Naive thymus-derived CD4-positive, alpha-beta T cell (primary cell): ENCODE results near the gene XYLT1. TPM values are rescaled to one million over a fixed set of nuclear protein-coding genes. Genes with fewer than 3 reads are reported as not detected.

Experiments
- ATAC-seq: fragments of 150-1000 bp; cut with Tn5 transposase; 2 replicates; pipeline ENCODE4 v1.10.0; 2021; ENCODE audit warnings: mild to moderate bottlenecking, moderate library complexity
- CTCF ChIA-PET: fragments of 350-600 bp; sonication (Branson Sonifier 250); formaldehyde crosslinking; loops from one replicate; lab custom pipeline; 2021; ENCODE audit warnings: antibody characterized with exemption; lab: Charles Lee
- POLR2A ChIA-PET: fragments of 350-600 bp; sonication (Branson Sonifier 250); formaldehyde crosslinking; loops from one replicate; lab custom pipeline; 2021; ENCODE audit warnings: antibody characterized with exemption, inconsistent platforms; lab: Charles Lee
- DNase-seq, 9 donors: peaks; one replicate each; pipeline versions ENCODE4 v3.0.0 to v3.0.0-alpha.2; 2020 to 2022; ENCODE audit warnings: mixed read lengths in 1 of 9
- H3K27ac ChIP-seq: one replicate; pipeline ENCODE4 v1.7.0; 2013; ENCODE audit warnings: mild to moderate bottlenecking, low read depth, low read length, moderate library complexity
- H3K27me3 ChIP-seq, 2 donors: one replicate each; pipeline ENCODE4 v1.7.0; 2013; ENCODE audit warnings: low read length in 2 of 2, mild to moderate bottlenecking in 2 of 2, moderate library complexity in 2 of 2; ENCODE audit not compliant: control insufficient read depth in 2 of 2, insufficient read depth in 2 of 2
- H3K36me3 ChIP-seq, 3 experiments: 1 replicate in 2 of 3; 2 replicates in 1 of 3; pipeline ENCODE4 v1.7.0; 2013; ENCODE audit warnings: low read length in 3 of 3, mild to moderate bottlenecking in 3 of 3, moderate library complexity in 1 of 3; ENCODE audit not compliant: insufficient read depth in 3 of 3, control insufficient read depth in 2 of 3
- H3K4me1 ChIP-seq, 2 donors: one replicate each; pipeline ENCODE4 v1.7.0; 2013; ENCODE audit warnings: low read length in 2 of 2, mild to moderate bottlenecking in 2 of 2, moderate library complexity in 1 of 2; ENCODE audit not compliant: control insufficient read depth in 2 of 2, insufficient read depth in 2 of 2
- H3K4me3 ChIP-seq: 2 replicates; pipeline ENCODE4 v1.7.0; 2013; ENCODE audit warnings: mild to moderate bottlenecking, low read length
- H3K9me3 ChIP-seq, 3 experiments: 1 replicate in 2 of 3; 2 replicates in 1 of 3; pipeline ENCODE4 v1.7.0; 2013; ENCODE audit warnings: low read length in 3 of 3; ENCODE audit not compliant: control insufficient read depth in 2 of 3
- H3K27ac Mint-ChIP-seq, 9 donors: one replicate each; pipeline ENCODE4 v1.8.0; 2020 to 2022; ENCODE audit warnings: mixed read lengths in 9 of 9, mild to moderate bottlenecking in 8 of 9, moderate library complexity in 5 of 9, inconsistent platforms in 2 of 9
- H3K27me3 Mint-ChIP-seq, 5 donors: one replicate each; pipeline ENCODE4 v1.8.0; 2021 to 2022; ENCODE audit warnings: mixed read lengths in 5 of 5, mild to moderate bottlenecking in 1 of 5
- H3K36me3 Mint-ChIP-seq, 5 donors: one replicate each; pipeline ENCODE4 v1.8.0; 2020 to 2022; ENCODE audit warnings: mixed read lengths in 5 of 5, mild to moderate bottlenecking in 3 of 5, inconsistent platforms in 1 of 5
- H3K4me1 Mint-ChIP-seq, 7 donors: one replicate each; pipeline ENCODE4 v1.8.0; 2020 to 2022; ENCODE audit warnings: mixed read lengths in 7 of 7, mild to moderate bottlenecking in 3 of 7, inconsistent platforms in 1 of 7
- H3K4me3 Mint-ChIP-seq, 10 donors: one replicate each; pipeline ENCODE4 v1.8.0; 2020 to 2022; ENCODE audit warnings: mild to moderate bottlenecking in 10 of 10, mixed read lengths in 10 of 10, moderate library complexity in 6 of 10, inconsistent platforms in 2 of 10
- H3K9me3 Mint-ChIP-seq, 11 donors: one replicate each; pipeline ENCODE4 v1.8.0; 2020 to 2022; ENCODE audit warnings: mixed read lengths in 11 of 11, mild to moderate bottlenecking in 4 of 11, inconsistent platforms in 1 of 11, moderate library complexity in 1 of 11
- intact Hi-C, 2 donors: fragments of 100-400 bp; cut with micrococcal nuclease; formaldehyde crosslinking; loops; one replicate each; pipeline ENCODE4 v1.15.1; 2023
- polyA plus RNA-seq, 2 donors: library from polyadenylated mRNA; unstranded; fragments of 300-500 nt; fragmentation: Illumina TruSeq; gene quantifications; one replicate each; pipeline ENCODE4 v1.2.3, GENCODE V29; 2021
- total RNA-seq, 6 experiments: library from RNA in 5 of 6; stranded (reverse) in 5 of 6; gene quantifications; 1 replicate in 5 of 6; 2 replicates in 1 of 6; pipeline ENCODE4 v1.2.3 and lab custom pipeline; 2021 to 2026

XYLT1 gene
- total and polyA plus RNA-seq, 7 experiments from 2014 or later, result 1.9 to 50.4 (median 37.9) TPM

DNA sequence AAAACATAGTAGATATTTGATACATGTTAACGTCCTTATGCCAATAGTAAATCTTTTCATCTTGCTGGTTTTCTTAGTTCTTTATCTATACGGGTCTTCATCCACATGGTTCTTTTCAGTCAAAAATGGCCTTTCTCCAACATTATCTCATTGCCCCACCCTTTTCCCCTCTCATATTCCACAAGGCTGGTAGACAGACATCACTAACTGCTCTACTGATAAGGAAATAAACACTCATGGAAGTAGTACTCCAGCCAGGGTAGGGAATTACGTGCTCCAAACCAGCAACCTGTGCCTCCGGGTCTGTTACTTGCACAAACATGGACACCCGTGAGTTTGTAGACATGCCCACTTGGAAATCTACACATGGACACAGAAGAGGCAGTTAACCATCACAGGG is 141.4 kb downstream of the XYLT1 start:
- H3K9me3 Mint-ChIP-seq, result no peaks in the 10 kb centered on the region
- H3K36me3 Mint-ChIP-seq, result peaks cover 0 to 19% (median 0%) of the 10 kb centered on the region in 5 donors
- Histone ChIP-seq H3K4me3 (no peak overlapping the region), H3K27ac (no peak overlapping the region), H3K9me3 (no peaks in the 10 kb centered on the region), H3K36me3 (no peaks in the 10 kb centered on the region), H3K4me1 (no peaks in the 10 kb centered on the region), H3K27me3 (no peaks in the 10 kb centered on the region)
- ChIA-PET POLR2A (interaction anchor here (1.0 kb wide), 1 partner anchor 40 kb away, joined by 3 read pairs; no protein-coding TSS in a partner anchor), CTCF (interaction anchor here (0.5 kb wide), 1 partner anchor 39 kb away, joined by 3 read pairs; no protein-coding TSS in a partner anchor)
- H3K4me1 Mint-ChIP-seq, result peaks cover 9 to 32% (median 28%) of the 10 kb centered on the region in 7 donors
- H3K27ac Mint-ChIP-seq, result no peak overlapping the region
- ATAC-seq (no peak), DNase-seq (no peak)
- intact Hi-C loops, result no loop called here
- H3K4me3 Mint-ChIP-seq, result no peak overlapping the region
- no peaks in the 10 kb centered on the region for H3K27me3 Mint-ChIP-seq

DNA sequence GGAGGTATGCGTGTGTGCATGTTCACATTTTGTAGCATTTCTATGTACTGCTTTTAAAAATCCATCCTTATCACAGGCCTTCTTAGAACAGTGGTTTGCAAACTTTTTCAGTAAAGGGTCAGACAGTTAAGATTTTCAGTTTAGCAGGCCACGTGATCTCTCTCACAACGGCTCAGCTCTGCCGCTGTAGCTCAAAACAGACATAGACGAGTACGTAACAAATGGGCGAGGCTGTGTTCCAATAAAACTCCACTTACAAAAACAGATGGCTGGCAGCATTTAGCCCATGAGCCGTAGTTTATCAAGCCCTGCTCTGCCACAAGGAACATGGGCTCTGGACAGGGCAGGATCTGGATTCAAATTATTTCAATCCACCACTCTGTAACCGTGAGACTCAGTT is 141.8 kb downstream of the XYLT1 start:
- ATAC-seq, result no peak
- H3K27me3 ChIP-seq, result no peaks in the 10 kb centered on the region
- CTCF ChIA-PET, result no interaction called here
- intact Hi-C loops, result no loop called here
- Mint-ChIP-seq H3K4me1 (peaks cover 9 to 32% (median 27%) of the 10 kb centered on the region in 7 donors), H3K27me3 (no peaks in the 10 kb centered on the region), H3K36me3 (peaks cover 0 to 15% (median 0%) of the 10 kb centered on the region in 5 donors), H3K4me3 (no peak overlapping the region), H3K9me3 (no peaks in the 10 kb centered on the region), H3K27ac (no peak overlapping the region)
- H3K4me3 ChIP-seq, result no peak overlapping the region
- no peaks in the 10 kb centered on the region for H3K9me3 ChIP-seq
- H3K27ac ChIP-seq, result no peak overlapping the region
- no peaks in the 10 kb centered on the region for H3K36me3 ChIP-seq
- no peak for DNase-seq
- POLR2A ChIA-PET, result interaction anchor here (1.0 kb wide), 1 partner anchor 41 kb away, joined by 3 read pairs; no protein-coding TSS in a partner anchor
- H3K4me1 ChIP-seq, result no peaks in the 10 kb centered on the region

DNA sequence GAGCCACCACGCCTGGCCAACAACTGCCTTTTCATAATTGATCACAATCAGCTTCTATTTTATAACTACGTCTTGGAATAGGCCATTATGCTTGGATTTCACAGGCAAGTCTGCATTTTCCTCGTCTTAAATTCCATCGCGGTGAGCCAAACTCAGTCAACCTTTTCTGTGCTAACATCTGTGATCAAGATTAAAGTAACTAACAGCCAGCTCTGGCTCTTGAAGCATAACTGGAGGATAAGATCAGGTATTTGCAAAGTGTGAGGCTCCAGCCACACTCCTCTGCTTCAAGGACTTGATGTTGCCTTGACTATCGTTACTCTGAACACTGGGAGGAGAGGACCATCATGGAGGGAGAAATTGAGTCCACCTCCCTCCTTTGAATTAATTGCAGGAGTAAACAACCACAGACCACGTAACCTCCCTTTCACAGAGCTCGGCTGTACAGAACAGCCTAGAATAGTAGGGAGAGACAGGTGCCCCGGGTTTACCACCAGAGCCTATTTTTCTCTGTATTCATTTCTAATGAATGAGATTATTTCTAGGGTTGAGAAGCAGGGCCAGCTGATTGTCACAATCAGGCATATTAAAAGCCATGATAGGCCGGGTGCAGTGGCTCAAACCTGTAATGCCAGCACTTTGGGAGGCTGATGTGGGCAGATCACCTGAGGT is 143.0 kb downstream of the XYLT1 start:
- Mint-ChIP-seq H3K4me1 (peaks cover 8 to 35% (median 26%) of the 10 kb centered on the region in 7 donors), H3K4me3 (no peak overlapping the region), H3K9me3 (no peaks in the 10 kb centered on the region), H3K27ac (peak overlapping the region in 2 of 9 donors; percentile 28 to 38), H3K36me3 (peaks cover 0 to 14% (median 0%) of the 10 kb centered on the region in 5 donors), H3K27me3 (no peaks in the 10 kb centered on the region)
- ATAC-seq (no peak), DNase-seq (no peak)
- intact Hi-C loops, result no loop called here
- ChIA-PET POLR2A (interaction anchor here (0.6 kb wide), 1 partner anchor 41 kb away, joined by 5 read pairs; no protein-coding TSS in a partner anchor), CTCF (interaction anchor here (0.6 kb wide), 1 partner anchor 55 kb away, joined by 3 read pairs; no protein-coding TSS in a partner anchor)
- H3K27ac ChIP-seq, result no peak overlapping the region
- H3K9me3 ChIP-seq, result no peaks in the 10 kb centered on the region
- no peaks in the 10 kb centered on the region for H3K4me1 ChIP-seq
- H3K27me3 ChIP-seq, result no peaks in the 10 kb centered on the region
- no peaks in the 10 kb centered on the region for H3K36me3 ChIP-seq
- H3K4me3 ChIP-seq, result no peak overlapping the region

DNA sequence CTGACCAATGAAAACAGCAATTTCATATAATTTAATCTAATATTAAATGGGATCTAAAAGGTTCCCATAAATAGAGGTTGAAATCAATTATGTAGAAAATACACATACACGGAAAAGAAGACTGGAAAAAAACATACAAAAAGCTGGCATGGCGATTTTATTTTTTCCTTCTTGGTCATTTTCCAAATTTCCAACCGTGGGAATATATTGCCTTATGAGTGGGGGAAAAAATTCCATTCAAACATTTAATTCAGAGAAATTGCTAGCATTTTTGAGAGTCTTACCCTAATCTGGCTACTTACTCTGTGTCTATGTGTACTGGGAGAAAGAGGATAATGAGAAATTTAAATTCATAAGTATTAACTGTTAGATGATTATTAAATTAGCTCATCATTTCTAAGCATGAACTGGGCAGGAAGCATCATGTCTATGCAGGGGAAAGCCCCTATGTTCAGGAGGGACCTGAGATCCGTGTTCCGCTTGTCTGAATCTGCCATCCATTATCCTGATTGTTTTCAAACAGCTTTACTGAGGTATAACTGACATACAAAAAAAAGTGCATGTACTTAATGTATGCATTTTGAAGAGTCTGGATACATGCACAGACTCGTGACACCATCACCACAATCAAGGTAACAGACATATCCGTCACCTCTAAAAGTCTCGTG is 145.2 kb downstream of the XYLT1 start:
- ATAC-seq, result no peak
- peak overlapping the region in 1 of 9 donors; percentile 46 for H3K27ac Mint-ChIP-seq
- H3K27me3 ChIP-seq, result no peaks in the 10 kb centered on the region
- no peaks in the 10 kb centered on the region for H3K9me3 Mint-ChIP-seq
- H3K4me1 ChIP-seq, result no peaks in the 10 kb centered on the region
- no peaks in the 10 kb centered on the region for H3K9me3 ChIP-seq
- no peak overlapping the region for H3K27ac ChIP-seq
- peaks cover 14 to 43% (median 34%) of the 10 kb centered on the region in 7 donors for H3K4me1 Mint-ChIP-seq
- POLR2A ChIA-PET, result no interaction called here
- H3K36me3 ChIP-seq, result no peaks in the 10 kb centered on the region
- intact Hi-C loops, result no loop called here
- H3K4me3 ChIP-seq, result no peak overlapping the region
- no peak for DNase-seq
- no peaks in the 10 kb centered on the region for H3K27me3 Mint-ChIP-seq
- CTCF ChIA-PET, result no interaction called here
- peaks cover 0 to 15% (median 0%) of the 10 kb centered on the region in 5 donors for H3K36me3 Mint-ChIP-seq
- no peak overlapping the region for H3K4me3 Mint-ChIP-seq

DNA sequence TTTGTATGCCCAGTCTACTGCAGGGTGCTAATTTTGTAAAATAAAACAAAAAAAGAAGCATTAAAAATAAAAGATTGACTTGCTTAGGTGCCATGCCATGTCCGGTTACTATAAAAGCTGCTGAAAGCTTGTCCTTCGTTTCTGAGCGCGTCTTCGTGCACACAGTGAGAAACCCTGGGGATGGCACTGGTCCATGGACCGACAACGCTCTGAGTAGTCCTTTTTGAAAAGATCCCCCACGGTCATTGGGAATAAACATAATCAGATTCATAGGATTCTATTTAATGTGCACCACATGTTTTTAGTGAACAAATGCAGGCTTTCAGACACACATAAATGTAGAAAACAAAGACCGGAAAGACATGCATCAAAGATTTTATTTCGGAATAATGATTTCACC is 146.3 kb downstream of the XYLT1 start:
- H3K4me1 Mint-ChIP-seq, result peaks cover 20 to 42% (median 39%) of the 10 kb centered on the region in 7 donors
- CTCF ChIA-PET, result no interaction called here

DNA sequence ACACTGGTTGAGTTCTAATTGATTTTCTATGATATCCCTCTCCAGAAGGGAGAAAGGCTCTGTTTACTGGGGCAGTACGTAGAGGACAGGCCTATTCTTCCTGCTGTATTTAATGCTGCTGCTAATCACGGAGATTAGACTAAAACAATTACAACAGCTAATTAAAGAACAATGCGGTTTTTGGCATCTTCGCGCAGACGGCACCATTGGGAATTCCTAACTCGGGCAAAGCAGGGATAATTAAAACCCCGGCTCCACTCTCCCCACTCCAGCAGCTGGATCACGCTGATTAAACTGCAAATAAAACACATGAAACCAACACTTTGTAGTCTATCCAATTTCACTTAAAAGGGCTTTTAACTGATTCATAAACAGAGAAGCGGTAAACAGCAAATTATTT is 147.6 kb downstream of the XYLT1 start:
- H3K36me3 ChIP-seq, result no peaks in the 10 kb centered on the region
- no peaks in the 10 kb centered on the region for H3K9me3 Mint-ChIP-seq
- no peak overlapping the region for H3K4me3 ChIP-seq
- no peaks in the 10 kb centered on the region for H3K27me3 ChIP-seq
- no peak overlapping the region for H3K27ac ChIP-seq
- H3K4me1 ChIP-seq, result no peaks in the 10 kb centered on the region
- H3K4me3 Mint-ChIP-seq, result no peak overlapping the region
- DNase-seq (no peak), ATAC-seq (no peak)
- H3K27me3 Mint-ChIP-seq, result no peaks in the 10 kb centered on the region
- peaks cover 0 to 20% (median 4%) of the 10 kb centered on the region in 5 donors for H3K36me3 Mint-ChIP-seq
- POLR2A ChIA-PET, result no interaction called here
- peaks cover 19 to 46% (median 39%) of the 10 kb centered on the region in 7 donors for H3K4me1 Mint-ChIP-seq
- H3K27ac Mint-ChIP-seq, result no peak overlapping the region
- H3K9me3 ChIP-seq, result no peaks in the 10 kb centered on the region
- intact Hi-C loops, result no loop called here
- CTCF ChIA-PET, result no interaction called here

More for the DNA sequence above, 146.3 kb downstream of the XYLT1 start:
- Mint-ChIP-seq H3K27ac (peak overlapping the region in 1 of 9 donors; percentile 11), H3K9me3 (no peaks in the 10 kb centered on the region), H3K27me3 (no peaks in the 10 kb centered on the region), H3K4me3 (no peak overlapping the region), H3K36me3 (peaks cover 0 to 19% (median 4%) of the 10 kb centered on the region in 5 donors)
- no peak for ATAC-seq
- DNase-seq, result no peak
- Histone ChIP-seq H3K4me1 (no peaks in the 10 kb centered on the region), H3K36me3 (no peaks in the 10 kb centered on the region), H3K4me3 (no peak overlapping the region), H3K27me3 (no peaks in the 10 kb centered on the region), H3K9me3 (no peaks in the 10 kb centered on the region), H3K27ac (no peak overlapping the region)
- POLR2A ChIA-PET, result no interaction called here
- intact Hi-C loops, result no loop called here
